Activated T-cell treated with anti-CD3 and anti-CD28 coated beads for 48 hours (primary cell): Measurements from ENCODE around the gene NPY5R.

Experiments
- DNase-seq: peaks from one replicate; pipeline ENCODE4 v3.0.0-alpha.2; 2020; ENCODE audit warnings: low read depth

Gene NPY5R

DNA sequence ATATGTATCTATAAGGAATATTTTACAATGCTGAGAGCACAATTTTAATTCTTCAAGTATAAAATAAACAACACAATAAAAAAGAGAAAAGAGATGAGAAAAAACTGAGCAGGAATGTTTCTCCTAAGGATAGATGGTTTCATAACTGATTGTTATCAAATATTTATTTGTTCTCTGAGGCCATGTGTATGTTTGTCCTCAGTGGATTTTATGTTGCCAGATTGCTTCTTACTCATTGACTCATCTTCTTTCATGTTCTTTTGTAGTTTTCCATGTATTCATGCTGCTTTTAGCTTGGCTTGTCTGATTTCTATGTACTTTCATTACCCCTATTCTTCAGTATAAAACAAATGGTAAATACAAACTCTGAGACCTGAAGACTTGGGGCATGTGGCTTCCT is 41.2 kb downstream of the NPY5R start:
- DNase-seq, result no peak

DNA sequence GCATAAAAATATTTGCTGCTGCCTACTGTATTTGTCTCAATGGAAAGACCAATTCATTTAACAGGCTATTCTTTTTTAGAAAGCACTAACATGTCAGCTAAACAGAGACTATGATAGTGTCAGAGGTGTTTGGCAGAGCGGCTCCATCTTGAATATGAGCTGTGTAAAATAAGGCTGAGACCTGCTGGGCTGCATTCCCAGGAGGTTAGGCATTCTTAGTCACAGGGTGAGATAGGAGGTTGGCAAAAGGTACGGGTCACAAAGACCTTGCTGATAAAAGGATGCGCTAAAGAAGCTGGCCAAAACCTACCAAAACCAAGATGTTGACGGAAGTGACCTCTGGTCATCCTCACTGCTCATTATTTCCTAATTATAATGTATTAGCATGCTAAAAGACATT is 41.8 kb downstream of the NPY5R start:
- no peak for DNase-seq

DNA sequence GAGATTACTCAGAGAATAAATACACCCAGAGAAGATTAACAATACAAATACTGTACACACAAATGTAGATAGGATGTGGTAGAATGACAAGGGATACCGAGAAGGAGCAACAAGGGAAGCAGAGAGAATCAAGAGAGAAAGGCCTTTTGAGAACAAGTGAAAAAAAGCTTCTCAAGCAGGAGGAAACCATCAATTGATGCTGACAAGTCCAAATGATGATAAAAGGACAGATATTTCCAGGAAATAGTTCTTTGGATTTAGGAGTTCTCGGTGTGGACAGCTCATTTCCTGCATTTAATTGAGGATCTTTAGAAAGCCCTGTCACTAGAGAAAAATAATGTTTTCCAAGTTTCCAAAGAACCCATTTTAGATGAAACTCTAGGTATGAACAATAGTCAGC is 48.1 kb downstream of the NPY5R start:
- DNase-seq, result no peak

DNA sequence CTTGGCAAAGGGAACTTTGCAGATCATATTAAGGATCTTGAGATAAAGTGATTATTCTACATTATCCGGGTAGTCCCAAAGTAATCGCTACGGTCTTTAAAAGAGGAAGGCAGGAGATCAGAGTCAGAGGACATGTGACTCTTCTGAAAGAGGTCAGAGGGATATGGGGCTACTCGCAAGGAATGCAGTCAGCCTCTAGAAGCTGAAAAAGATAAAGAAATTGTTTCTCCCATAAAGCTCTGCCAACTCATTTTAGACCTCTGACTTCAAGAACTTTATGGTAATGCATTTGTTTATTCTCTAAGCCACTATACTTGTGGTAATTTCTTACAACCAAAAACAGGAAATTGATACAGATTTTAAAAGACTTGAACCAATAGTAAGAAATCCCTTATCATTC is 48.6 kb downstream of the NPY5R start:
- no peak for DNase-seq

- DNase-seq, result no peak
Observed at GRCh38 chr4:163393471-163393870, 49.8 kb downstream of the NPY5R start.

DNA sequence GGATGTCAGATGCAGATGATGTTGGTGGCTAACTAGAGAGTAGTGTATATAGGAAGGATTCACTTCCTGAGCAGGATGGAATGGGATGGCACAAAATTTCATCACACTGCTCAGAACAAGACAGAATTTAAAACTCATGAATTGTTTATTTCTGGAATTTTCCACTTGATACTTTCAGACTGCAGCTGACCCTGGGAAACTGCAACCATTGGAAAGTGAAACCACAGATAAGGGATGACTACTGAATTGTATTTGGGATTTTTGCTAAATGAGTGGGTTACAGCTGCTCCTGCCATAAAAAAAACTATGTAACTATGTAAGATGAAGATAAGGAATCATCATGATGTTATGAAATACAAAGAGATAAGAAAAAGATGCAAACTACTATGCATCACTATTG is 51.4 kb downstream of the NPY5R start:
- no peak for DNase-seq

DNA sequence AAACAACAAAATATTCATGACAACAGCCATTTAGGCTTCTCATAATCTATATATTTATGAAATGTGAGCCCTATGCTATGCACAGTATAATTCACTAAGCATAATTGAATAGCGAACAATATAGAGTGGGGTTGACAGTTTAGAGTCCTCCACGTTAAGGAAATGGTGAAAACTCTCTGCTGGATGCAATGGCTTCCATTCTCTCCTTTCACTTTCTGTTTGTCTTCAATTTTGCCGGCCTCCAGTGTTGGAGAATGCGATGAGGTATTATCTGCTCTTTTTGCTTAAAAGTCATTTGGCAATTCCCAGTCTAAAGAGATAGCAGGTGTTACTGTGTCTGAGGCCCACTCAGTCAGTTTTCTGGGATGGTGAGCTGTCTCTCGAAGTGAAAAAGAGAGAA is 52.1 kb downstream of the NPY5R start:
- no peak for DNase-seq

GRCh38 chr4:163398238-163398637 is 54.5 kb downstream of the NPY5R start:
- DNase-seq, result no peak

DNA sequence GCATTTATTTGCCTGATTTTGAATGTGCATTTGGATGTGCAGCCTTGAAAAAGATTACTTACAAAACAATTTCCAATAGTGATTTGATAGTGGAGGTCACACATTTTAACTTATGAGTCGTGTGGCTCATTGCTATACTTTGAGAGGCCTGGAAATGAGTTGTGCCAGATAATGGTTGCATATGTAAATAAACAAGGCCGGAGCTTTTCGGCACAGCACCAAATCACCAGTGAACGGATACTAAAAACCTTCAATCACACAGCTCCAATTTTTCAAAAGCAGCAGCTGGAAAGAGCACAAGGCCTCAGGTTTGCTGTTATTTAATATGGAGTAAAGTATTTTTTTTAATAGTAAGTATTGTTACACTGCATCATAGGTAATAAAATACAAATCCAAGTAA is 57.2 kb downstream of the NPY5R start:
- DNase-seq, result no peak
